Suprapubic skin (tissue), 4 donors: ENCODE measurements around the gene KRTDAP. TPM values are rescaled to one million over a fixed set of nuclear protein-coding genes. Genes with fewer than 3 reads are reported as not detected.
"Not testable (repeated sequence)": the region's sequence is repeated elsewhere in the genome, so short reads cannot be mapped to it uniquely, and the experiment has no call there.

Experiments used
- DNase-seq, 2 donors: peaks; one replicate each; pipeline ENCODE4 v3.0.0-alpha.2; 2019; ENCODE audit warnings: low spot score in 2 of 2
- H3K27ac ChIP-seq: fragments of 200-600 bp; sonication (generic); one replicate; pipeline ENCODE4 v1.5.1; 2019
- H3K27me3 ChIP-seq: fragments of 200-600 bp; sonication (generic); one replicate; pipeline ENCODE4 v1.5.1; 2019
- H3K36me3 ChIP-seq: fragments of 200-600 bp; sonication (generic); one replicate; pipeline ENCODE4 v1.5.1; 2019
- H3K4me1 ChIP-seq: fragments of 200-600 bp; sonication (generic); one replicate; pipeline ENCODE4 v1.5.1; 2019
- H3K4me3 ChIP-seq: fragments of 200-600 bp; sonication (generic); one replicate; pipeline ENCODE4 v1.5.1; 2019; ENCODE audit warnings: mild to moderate bottlenecking
- H3K9me3 ChIP-seq: fragments of 200-600 bp; sonication (generic); one replicate; pipeline ENCODE4 v1.5.1; 2019
- CTCF ChIP-seq, 2 donors: fragments of 200-600 bp in 1 of 2; fragments of 450-650 bp in 1 of 2; sonication (generic) in 1 of 2; IDR thresholded peaks; one replicate each; pipeline ENCODE4 v1.5.1; 2016 to 2019; ENCODE audit warnings: antibody characterized with exemption in 2 of 2, mild to moderate bottlenecking in 1 of 2, moderate library complexity in 1 of 2
- EP300 ChIP-seq: sonication (generic); formaldehyde crosslinking; IDR thresholded peaks from one replicate; pipeline ENCODE4 v1.6.1; 2017; ENCODE audit warnings: antibody characterized with exemption
- POLR2A ChIP-seq, 2 donors: fragments of 450-650 bp; IDR thresholded peaks; one replicate each; pipeline ENCODE4 v1.6.1; 2017; ENCODE audit warnings: antibody characterized with exemption in 2 of 2, mild to moderate bottlenecking in 2 of 2, moderate library complexity in 2 of 2
- POLR2AphosphoS5 ChIP-seq, 3 donors: sonication (generic); formaldehyde crosslinking; IDR thresholded peaks; one replicate each; pipeline ENCODE4 v1.6.1; 2017; ENCODE audit warnings: antibody characterized with exemption in 3 of 3
- WGBS: methylation state at CpG from one replicate; pipeline ENCODE4 v1.1.5; 2018; 5-methylcytosine and 5-hydroxymethylcytosine counted together
- total RNA-seq, 4 donors: library from RNA; depleted of rRNA; stranded (reverse); fragments of >200 nt; gene quantifications; one replicate each; pipeline ENCODE4 v1.1.0, GENCODE V29; 2016

Gene KRTDAP
- total RNA-seq, 4 donors from 2014 or later, result 1,056 to 12,237 (median 8,197) TPM

DNA sequence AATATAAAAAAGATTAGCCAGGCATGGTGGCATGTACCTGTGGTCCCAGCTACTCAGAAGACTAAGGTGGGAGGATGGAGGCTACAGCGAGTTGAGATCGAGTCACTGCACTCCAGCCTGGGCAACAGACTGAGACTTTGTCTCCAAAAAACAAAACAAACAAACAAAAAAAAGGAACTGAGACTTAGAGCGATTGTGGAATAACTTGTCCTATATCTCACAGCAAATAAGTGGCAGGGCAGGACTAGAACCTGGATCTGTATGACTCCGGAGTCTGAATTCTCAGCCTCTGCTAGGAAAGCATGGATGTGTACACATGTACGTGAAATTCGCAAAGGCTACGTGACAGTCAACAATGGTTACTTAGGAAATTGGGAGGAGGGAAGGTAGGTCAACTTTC lies 20.1 kb downstream of the KRTDAP start:
- H3K4me1 ChIP-seq, result no peaks in the 10 kb centered on the region
- H3K27me3 ChIP-seq, result no peaks in the 10 kb centered on the region
- no peak for TF ChIP-seq POLR2AphosphoS5 (IDR thresholded peaks at IDR 0.05)
- TF ChIP-seq EP300, result no peak
- TF ChIP-seq CTCF (IDR thresholded peaks at IDR 0.05), result no peak
- no peak for TF ChIP-seq POLR2A (IDR thresholded peaks at IDR 0.05)
- no peaks in the 10 kb centered on the region for H3K9me3 ChIP-seq
- WGBS, result 88% methylated on average over 7 of the region's 7 CpGs
- no peak for DNase-seq
- no peak overlapping the region for H3K27ac ChIP-seq
- no peaks in the 10 kb centered on the region for H3K36me3 ChIP-seq
- no peak overlapping the region for H3K4me3 ChIP-seq

DNA sequence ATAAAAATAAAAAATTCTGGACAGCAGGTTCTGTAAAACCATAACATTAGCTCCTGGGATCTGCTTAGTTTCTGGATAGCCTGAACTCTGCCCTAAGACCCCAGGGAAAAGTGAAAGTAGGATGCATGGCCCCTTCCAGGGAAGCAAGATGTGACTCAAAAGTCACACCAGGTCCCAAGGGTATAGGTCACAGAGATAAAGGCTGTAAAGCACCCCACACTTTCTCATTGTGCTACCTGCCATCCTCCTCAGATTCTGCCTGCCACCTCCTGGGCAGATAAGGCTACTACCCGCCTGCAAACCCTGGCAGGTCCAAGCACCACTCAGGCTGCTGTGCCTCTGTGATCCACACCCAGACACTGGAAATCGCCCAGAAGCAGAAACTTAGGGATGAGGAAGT lies 21.6 kb downstream of the KRTDAP start:
- Histone ChIP-seq H3K27me3 (no peaks in the 10 kb centered on the region), H3K4me1 (no peaks in the 10 kb centered on the region), H3K4me3 (no peak overlapping the region), H3K36me3 (no peaks in the 10 kb centered on the region), H3K9me3 (no peaks in the 10 kb centered on the region), H3K27ac (no peak overlapping the region)
- TF ChIP-seq POLR2AphosphoS5 (IDR thresholded peaks at IDR 0.05), result no peak
- TF ChIP-seq CTCF (IDR thresholded peaks at IDR 0.05), result peak; percentile 61 to 68
- WGBS, result 15% methylated on average over 2 of the region's 2 CpGs
- DNase-seq, result no peak

DNA sequence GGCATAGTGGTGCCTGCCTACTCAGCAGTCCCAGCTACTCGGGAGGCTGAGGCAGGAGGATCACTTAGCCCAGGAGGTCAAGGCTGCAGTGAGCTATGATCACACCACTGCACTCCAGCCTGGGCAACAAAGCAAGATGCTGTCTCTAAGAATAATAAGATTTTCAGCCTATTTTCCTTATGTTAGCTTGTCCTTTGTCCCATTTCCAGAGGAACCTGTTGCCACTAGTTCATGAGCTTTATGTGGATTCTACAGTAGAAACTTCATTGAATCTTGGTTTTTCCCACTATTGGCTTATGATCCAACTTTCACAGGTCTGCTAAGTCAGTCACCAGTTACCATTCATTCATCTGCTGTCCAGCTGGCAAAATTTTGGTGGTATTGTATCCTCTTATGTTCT lies 24.0 kb downstream of the KRTDAP start:
- peaks cover 3% of the 10 kb centered on the region for H3K4me1 ChIP-seq
- 100% methylated on average over 1 of the region's 1 CpG for WGBS
- no peak for DNase-seq
- no peak overlapping the region for H3K27ac ChIP-seq
- H3K9me3 ChIP-seq, result no peaks in the 10 kb centered on the region
- H3K36me3 ChIP-seq, result no peaks in the 10 kb centered on the region
- TF ChIP-seq POLR2A (IDR thresholded peaks at IDR 0.05) (no peak), POLR2AphosphoS5 (IDR thresholded peaks at IDR 0.05) (no peak), EP300 (no peak), CTCF (IDR thresholded peaks at IDR 0.05) (no peak)
- H3K27me3 ChIP-seq, result no peaks in the 10 kb centered on the region
- H3K4me3 ChIP-seq, result no peak overlapping the region

- 68% methylated on average over 7 of the region's 7 CpGs for WGBS
- not testable (repeated sequence) for H3K27me3 ChIP-seq, H3K27ac ChIP-seq, DNase-seq, H3K36me3 ChIP-seq, H3K4me3 ChIP-seq, H3K9me3 ChIP-seq
- H3K4me1 ChIP-seq, result peaks cover 16% of the 10 kb centered on the region
These were observed 27.3 kb downstream of the KRTDAP start for GRCh38 chr19:35462956-35463355.

GRCh38 chr19:35462476-35462953 lies 27.7 kb downstream of the KRTDAP start:
- H3K27ac ChIP-seq, result no peak overlapping the region
- 27% methylated on average over 6 of the region's 6 CpGs for WGBS

DNA sequence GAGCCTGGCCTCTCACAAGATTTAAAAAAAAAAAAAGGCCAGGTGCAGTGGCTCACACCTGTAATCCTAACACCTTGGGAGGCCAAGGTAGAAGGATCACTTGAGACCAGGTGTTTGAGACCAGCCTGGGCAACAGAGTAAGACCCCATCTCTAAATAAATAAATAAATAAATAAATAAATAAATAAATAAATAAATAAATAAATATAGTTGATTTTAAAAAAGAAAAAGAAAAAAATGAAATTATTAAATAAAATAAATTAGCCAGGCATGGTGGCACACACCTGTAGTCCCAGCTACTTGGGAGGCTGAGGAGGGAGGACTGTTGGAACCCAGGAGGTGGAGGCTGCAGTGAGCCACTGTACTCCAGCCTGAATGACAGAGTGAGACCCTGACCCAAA lies 28.5 kb downstream of the KRTDAP start:
- not testable (repeated sequence) for H3K27me3 ChIP-seq, H3K4me3 ChIP-seq, H3K27ac ChIP-seq, H3K9me3 ChIP-seq, H3K36me3 ChIP-seq, DNase-seq
- peaks cover 16% of the 10 kb centered on the region for H3K4me1 ChIP-seq

More at GRCh38 chr19:35462476-35462953, 27.7 kb downstream of the KRTDAP start:
- H3K36me3 ChIP-seq, result no peaks in the 10 kb centered on the region
- H3K27me3 ChIP-seq, result no peaks in the 10 kb centered on the region
- H3K4me1 ChIP-seq, result peaks cover 16% of the 10 kb centered on the region
- no peak for DNase-seq
- no peaks in the 10 kb centered on the region for H3K9me3 ChIP-seq
- H3K4me3 ChIP-seq, result no peak overlapping the region
- no peak for TF ChIP-seq EP300

GRCh38 chr19:35461060-35461459 lies 29.2 kb downstream of the KRTDAP start:
- WGBS, result 80% methylated on average over 9 of the region's 9 CpGs
- Histone ChIP-seq H3K4me3 (no peak overlapping the region), H3K27ac (no peak overlapping the region), H3K4me1 (peaks cover 16% of the 10 kb centered on the region), H3K9me3 (no peaks in the 10 kb centered on the region), H3K27me3 (no peaks in the 10 kb centered on the region), H3K36me3 (no peaks in the 10 kb centered on the region)
- TF ChIP-seq POLR2AphosphoS5 (IDR thresholded peaks at IDR 0.05) (no peak), POLR2A (IDR thresholded peaks at IDR 0.05) (no peak), CTCF (IDR thresholded peaks at IDR 0.05) (no peak)
- no peak for DNase-seq
